ENCODE measurements around the gene ZBTB7C.

ZBTB7C gene

GRCh38 chr18:48035556-48035860, 373.7 kb downstream of the ZBTB7C start:
- no peak overlapping the region for H3K4me3 ChIP-seq (ENCODE audit: low read length)
- DNase-seq (ENCODE audit: low read depth), result no peak
- no peak for TF ChIP-seq CTCF (IDR thresholded peaks at IDR 0.05; ENCODE audit: insufficient read depth, low read depth, low read length, missing control alignments)

GRCh38 chr18:48034651-48035555, 374.3 kb downstream of the ZBTB7C start:
- TF ChIP-seq CTCF (IDR thresholded peaks at IDR 0.05; ENCODE audit: insufficient read depth, low read depth, low read length, missing control alignments), result no peak

GRCh38 chr18:48033790-48034650, 375.2 kb downstream of the ZBTB7C start:
- no peak for TF ChIP-seq CTCF (IDR thresholded peaks at IDR 0.05; ENCODE audit: insufficient read depth, low read depth, low read length, missing control alignments)
- no peak for DNase-seq (ENCODE audit: low read depth)
- no peak overlapping the region for H3K4me3 ChIP-seq (ENCODE audit: low read length)

More at GRCh38 chr18:48034651-48035555, 374.3 kb downstream of the ZBTB7C start:
- H3K4me3 ChIP-seq (ENCODE audit: low read length), result no peak overlapping the region
- DNase-seq (ENCODE audit: low read depth), result no peak

GRCh38 chr18:48032876-48033789, 376.1 kb downstream of the ZBTB7C start:
- TF ChIP-seq CTCF (IDR thresholded peaks at IDR 0.05; ENCODE audit: insufficient read depth, low read depth, low read length, missing control alignments), result no peak
- DNase-seq (ENCODE audit: low read depth), result peak; percentile 77
- no peak overlapping the region for H3K4me3 ChIP-seq (ENCODE audit: low read length)

- no peak for DNase-seq (ENCODE audit: low read depth)
- no peak for TF ChIP-seq CTCF (IDR thresholded peaks at IDR 0.05; ENCODE audit: insufficient read depth, low read depth, low read length, missing control alignments)
- no peak overlapping the region for H3K4me3 ChIP-seq (ENCODE audit: low read length)
Measured at GRCh38 chr18:48031641-48032040, 377.5 kb downstream of the ZBTB7C start.
